ENCODE data around the gene ATRX.
"Not testable (repeated sequence)": the region's sequence is repeated elsewhere in the genome, so short reads cannot be mapped to it uniquely, and the experiment has no call there.

The ATRX gene

DNA sequence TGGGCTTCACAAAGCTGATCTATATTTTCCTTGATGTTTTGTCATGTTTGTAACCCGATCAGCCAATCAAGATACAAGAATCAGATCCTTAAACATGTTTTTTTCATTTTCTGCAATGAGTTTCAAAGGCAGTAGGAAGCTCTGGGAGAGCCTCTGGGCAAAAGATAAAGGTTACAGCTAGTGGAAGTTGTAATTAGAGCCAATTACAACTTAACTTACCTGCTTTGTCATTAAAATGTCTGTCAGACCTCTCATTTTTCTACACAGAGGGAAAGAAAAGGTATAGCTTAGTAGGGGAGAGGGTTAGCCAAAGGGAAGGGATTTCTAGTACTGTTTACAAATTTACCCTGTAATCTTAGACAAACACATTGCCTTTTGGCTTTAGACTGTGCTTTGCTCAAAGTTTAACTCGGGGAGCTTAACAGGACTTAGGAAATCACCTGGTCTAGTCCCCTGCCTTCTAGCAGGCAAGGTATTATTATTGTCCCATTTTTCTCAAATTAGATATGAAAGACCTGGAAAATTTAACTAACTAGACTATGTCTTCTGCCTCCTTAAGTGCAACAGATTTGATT lies 283.0 kb downstream of the ATRX start:
- DNase-seq (ENCODE audit: extremely low spot score), result no peak
- TF ChIP-seq TARDBP (IDR thresholded peaks at IDR 0.05) (no peak), CTBP1 (IDR thresholded peaks at IDR 0.05; ENCODE audit: borderline replicate concordance) (no peak), BHLHE40 (IDR thresholded peaks at IDR 0.05; ENCODE audit: borderline replicate concordance) (no peak), NFRKB (IDR thresholded peaks at IDR 0.05) (no peak)
- POLR2A ChIA-PET, result no interaction called here
- CTCF ChIA-PET, result no interaction called here

DNA sequence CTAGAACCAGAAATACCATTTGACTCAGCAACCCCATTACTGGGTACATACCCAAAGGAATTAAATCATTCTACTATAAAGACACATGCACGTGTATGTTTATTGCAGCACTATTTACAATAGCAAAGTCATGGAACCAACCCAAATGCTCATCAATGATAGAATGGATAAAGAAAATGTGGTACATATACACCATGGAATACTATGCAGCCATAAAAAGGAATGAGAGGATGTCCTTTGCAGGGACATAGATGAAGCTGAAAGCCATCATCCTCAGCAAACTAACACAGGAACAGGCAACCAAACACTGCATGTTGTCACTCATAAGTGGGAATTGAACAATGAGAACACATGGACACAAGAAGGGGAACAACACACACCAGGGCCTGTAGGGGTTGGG lies 285.9 kb downstream of the ATRX start:
- DNase-seq (ENCODE audit: extremely low spot score); CTCF ChIA-PET; POLR2A ChIA-PET: not testable (repeated sequence)

DNA sequence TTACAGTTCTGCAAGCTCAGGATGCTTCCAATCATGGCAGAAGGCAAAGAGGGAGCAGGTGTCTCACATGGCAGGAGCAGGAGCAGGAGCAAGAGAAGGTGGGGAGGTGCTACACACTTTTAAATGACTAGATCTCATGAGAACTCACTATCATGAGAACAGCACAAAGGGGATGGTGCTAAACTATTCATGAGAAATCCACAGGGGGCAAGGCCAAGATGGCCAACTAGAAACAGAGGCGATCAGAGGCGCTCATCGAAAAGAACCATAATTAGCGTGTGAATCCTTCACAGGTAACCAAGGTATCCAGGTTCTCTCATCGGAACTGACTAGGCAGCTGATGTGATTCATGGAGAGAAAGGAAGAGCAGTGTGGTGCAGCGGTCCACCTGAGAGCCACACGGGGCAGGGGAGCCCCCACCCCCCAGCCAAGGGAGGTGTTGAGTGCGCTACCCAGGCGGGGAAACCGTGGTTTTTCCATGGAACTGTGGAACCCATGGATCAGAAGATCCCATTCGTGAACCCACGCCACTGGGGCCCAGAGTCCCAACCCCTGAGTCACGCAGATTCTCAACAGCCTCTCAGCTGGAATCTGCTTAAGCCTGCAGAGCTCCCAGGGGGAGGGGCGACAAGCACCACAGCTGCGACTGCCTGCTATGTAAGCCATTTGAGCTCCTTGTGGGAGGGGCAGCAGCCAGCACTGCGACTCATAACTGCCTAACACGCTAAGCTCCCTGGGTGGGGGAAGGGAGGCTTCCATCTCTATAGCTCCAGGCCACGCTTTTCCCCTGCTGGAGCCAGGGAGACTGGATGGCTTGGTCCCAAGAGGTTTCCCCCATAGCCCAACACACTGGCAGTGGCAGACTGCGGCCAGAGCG lies 292.1 kb downstream of the ATRX start:
- TF ChIP-seq TARDBP (IDR thresholded peaks at IDR 0.05), result no peak
- no peak for TF ChIP-seq FOXM1 (IDR thresholded peaks at IDR 0.05; ENCODE audit: borderline replicate concordance)
- TF ChIP-seq FOXA1 (IDR thresholded peaks at IDR 0.05), result no peak
- no peak for TF ChIP-seq NFRKB (IDR thresholded peaks at IDR 0.05)
- no peak for TF ChIP-seq ARNT (IDR thresholded peaks at IDR 0.05)
- TF ChIP-seq SP1 (IDR thresholded peaks at IDR 0.05), result no peak
- no peak for TF ChIP-seq ZNF384 (IDR thresholded peaks at IDR 0.05)
- TF ChIP-seq L3MBTL2 (conservative IDR thresholded peaks at IDR 0.05), result no peak
- TF ChIP-seq ELF4 (IDR thresholded peaks at IDR 0.05), result no peak
- TF ChIP-seq LEF1 (IDR thresholded peaks at IDR 0.05; ENCODE audit: borderline replicate concordance), result no peak
- no peak for TF ChIP-seq CTBP1 (IDR thresholded peaks at IDR 0.05; ENCODE audit: borderline replicate concordance)
- no peak for TF ChIP-seq HDGF (IDR thresholded peaks at IDR 0.05; ENCODE audit: borderline replicate concordance)
- TF ChIP-seq BHLHE40 (IDR thresholded peaks at IDR 0.05; ENCODE audit: borderline replicate concordance), result no peak
- TF ChIP-seq, protein P1, sequence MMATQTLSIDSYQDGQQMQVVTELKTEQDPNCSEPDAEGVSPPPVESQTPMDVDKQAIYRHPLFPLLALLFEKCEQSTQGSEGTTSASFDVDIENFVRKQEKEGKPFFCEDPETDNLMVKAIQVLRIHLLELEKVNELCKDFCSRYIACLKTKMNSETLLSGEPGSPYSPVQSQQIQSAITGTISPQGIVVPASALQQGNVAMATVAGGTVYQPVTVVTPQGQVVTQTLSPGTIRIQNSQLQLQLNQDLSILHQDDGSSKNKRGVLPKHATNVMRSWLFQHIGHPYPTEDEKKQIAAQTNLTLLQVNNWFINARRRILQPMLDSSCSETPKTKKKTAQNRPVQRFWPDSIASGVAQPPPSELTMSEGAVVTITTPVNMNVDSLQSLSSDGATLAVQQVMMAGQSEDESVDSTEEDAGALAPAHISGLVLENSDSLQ (IDR thresholded peaks at IDR 0.05), result no peak
- no peak for TF ChIP-seq FOXK2 (IDR thresholded peaks at IDR 0.05)
- no peak for TF ChIP-seq SUZ12 (IDR thresholded peaks at IDR 0.05)
- DNase-seq (ENCODE audit: extremely low spot score), result peak; percentile 37
- ChIA-PET CTCF (no interaction called here), POLR2A (no interaction called here)

DNA sequence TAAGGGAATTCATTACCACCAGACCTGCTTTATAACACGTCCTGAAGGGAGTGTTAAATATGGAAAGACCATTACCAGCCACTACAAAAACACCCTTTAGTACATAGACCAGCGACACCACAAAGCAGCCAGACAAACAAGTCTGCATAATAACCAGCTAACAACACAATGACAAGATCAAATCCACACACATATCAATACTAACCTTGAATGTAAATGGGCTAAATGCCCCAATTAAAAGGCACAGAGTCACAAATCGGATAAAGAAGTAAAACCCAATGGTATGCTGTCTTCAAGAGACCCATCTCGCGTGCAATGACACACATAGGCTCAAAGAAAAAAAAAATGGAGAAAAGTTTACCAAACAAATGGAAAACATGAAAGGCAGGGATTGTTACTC lies 302.0 kb downstream of the ATRX start:
- TF ChIP-seq CTBP1 (IDR thresholded peaks at IDR 0.05; ENCODE audit: borderline replicate concordance) (no peak), SP1 (IDR thresholded peaks at IDR 0.05) (no peak), SUZ12 (IDR thresholded peaks at IDR 0.05) (no peak), BHLHE40 (IDR thresholded peaks at IDR 0.05; ENCODE audit: borderline replicate concordance) (no peak), ARNT (IDR thresholded peaks at IDR 0.05) (no peak), L3MBTL2 (conservative IDR thresholded peaks at IDR 0.05) (no peak), NFRKB (IDR thresholded peaks at IDR 0.05) (no peak), FOXK2 (IDR thresholded peaks at IDR 0.05) (no peak), FOXA1 (IDR thresholded peaks at IDR 0.05) (no peak), LEF1 (IDR thresholded peaks at IDR 0.05; ENCODE audit: borderline replicate concordance) (no peak)
- CTCF ChIA-PET, result no interaction called here
- no peak for DNase-seq (ENCODE audit: extremely low spot score)
- POLR2A ChIA-PET, result no interaction called here

DNA sequence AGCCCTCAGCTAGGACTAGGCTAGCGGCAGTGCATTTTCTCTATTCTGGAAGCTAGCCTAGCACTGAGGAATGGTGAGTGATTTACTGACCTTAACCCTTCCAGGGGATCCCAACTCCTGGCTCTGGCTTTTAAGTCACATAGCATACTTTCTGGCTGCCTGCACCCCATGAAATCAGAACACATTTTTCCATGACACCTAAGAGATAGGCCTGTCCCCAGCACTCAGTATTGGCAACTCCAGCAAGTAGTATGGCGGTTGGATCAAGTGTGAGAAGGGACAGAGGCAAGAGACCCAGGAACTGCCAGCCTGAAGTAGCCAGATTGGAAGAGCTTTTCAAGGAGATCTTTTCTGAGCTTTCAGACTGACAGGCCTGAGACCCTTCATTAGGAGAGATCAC lies 330.6 kb downstream of the ATRX start:
- TF ChIP-seq HDGF (IDR thresholded peaks at IDR 0.05; ENCODE audit: borderline replicate concordance) (no peak), ARNT (IDR thresholded peaks at IDR 0.05) (no peak), LEF1 (IDR thresholded peaks at IDR 0.05; ENCODE audit: borderline replicate concordance) (no peak), ELF4 (IDR thresholded peaks at IDR 0.05) (no peak), ZNF384 (IDR thresholded peaks at IDR 0.05) (no peak), SP1 (IDR thresholded peaks at IDR 0.05) (no peak), L3MBTL2 (conservative IDR thresholded peaks at IDR 0.05) (no peak)
- POLR2A ChIA-PET, result no interaction called here
- no peak for DNase-seq (ENCODE audit: extremely low spot score)
- CTCF ChIA-PET, result no interaction called here

Measured in HEK293T (cell line).